H1 (cell line): ENCODE data around the gene C3orf62. TPM values are rescaled to one million over a fixed set of nuclear protein-coding genes. Genes with fewer than 3 reads are reported as not detected.

Experiments
- CTCF ChIA-PET: fragments of 300-600 bp; sonication (Branson Sonifier 250); formaldehyde crosslinking; loops from one replicate; lab custom pipeline; 2021; ENCODE audit not compliant: partially characterized antibody; lab: Charles Lee
- POLR2A ChIA-PET: fragments of 300-600 bp; sonication (Branson Sonifier 250); formaldehyde crosslinking; loops from one replicate; lab custom pipeline; 2021; ENCODE audit warnings: inconsistent platforms; ENCODE audit not compliant: partially characterized antibody; lab: Charles Lee
- DNase-seq, 2 experiments: peaks; one replicate each; pipeline versions ENCODE4 v3.0.0 to v3.0.0-alpha.2; 2010 to 2022; ENCODE audit warnings: low spot score in 2 of 2, low read depth in 1 of 2, mixed read lengths in 1 of 2
- FAIRE-seq: peaks from 2 replicates; lab custom pipeline; 2011; peaks lifted over from hg19 to GRCh38; lab: Jason Lieb, UNC
- H2AFZ ChIP-seq: 2 replicates; pipeline ENCODE4 v1.8.1; 2012; ENCODE audit warnings: low read length, inconsistent platforms
- H2AK5ac ChIP-seq: 2 replicates; pipeline ENCODE4 v1.6.1; 2013; ENCODE audit warnings: low read depth, low read length
- H2BK120ac ChIP-seq: replicated peaks from 2 replicates; pipeline ENCODE3; 2013; ENCODE audit warnings: low read depth, low read length, inconsistent platforms
- H2BK12ac ChIP-seq: 2 replicates; pipeline ENCODE4 v1.6.1; 2013; ENCODE audit warnings: low read depth, low read length
- H2BK15ac ChIP-seq: 2 replicates; pipeline ENCODE4 v1.6.1; 2013; ENCODE audit warnings: low read length
- H2BK20ac ChIP-seq: 2 replicates; pipeline ENCODE4 v1.6.1; 2013; ENCODE audit warnings: low read length
- H2BK5ac ChIP-seq: 2 replicates; pipeline ENCODE4 v1.6.1; 2013; ENCODE audit warnings: low read depth, low read length
- H3K14ac ChIP-seq: 2 replicates; pipeline ENCODE4 v1.6.1; 2013; ENCODE audit warnings: inconsistent platforms; ENCODE audit not compliant: insufficient read length
- H3K18ac ChIP-seq: 2 replicates; pipeline ENCODE4 v1.6.1; 2013; ENCODE audit warnings: low read length; ENCODE audit errors: extremely low read depth
- H3K23ac ChIP-seq: 2 replicates; pipeline ENCODE4 v1.6.1; 2013; ENCODE audit warnings: inconsistent platforms; ENCODE audit not compliant: insufficient read length
- H3K23me2 ChIP-seq: 2 replicates; pipeline ENCODE4 v1.6.1; 2013; ENCODE audit warnings: low read depth, low read length
- H3K27ac ChIP-seq: 2 replicates; pipeline ENCODE4 v1.6.1; 2011; ENCODE audit warnings: low read depth, low read length, inconsistent platforms
- H3K27me3 ChIP-seq, 4 experiments: replicated peaks in 1 of 4; 1 replicate in 1 of 4; 2 replicates in 3 of 4; pipeline versions ENCODE4 v1.6.1 to v1.8.1; 2011 to 2013; ENCODE audit warnings: low read length in 3 of 4, mild to moderate bottlenecking in 3 of 4, inconsistent platforms in 2 of 4, mixed read lengths in 2 of 4, moderate library complexity in 1 of 4; ENCODE audit not compliant: control insufficient read depth in 3 of 4, insufficient read depth in 3 of 4; ENCODE audit errors: extremely low read depth in 1 of 4
- H3K36me3 ChIP-seq, 4 experiments: 2 replicates each; pipeline versions ENCODE4 v1.6.1 to v1.8.1; 2011 to 2013; ENCODE audit warnings: mild to moderate bottlenecking in 4 of 4, low read length in 3 of 4, moderate library complexity in 2 of 4, control low read depth in 1 of 4, inconsistent platforms in 1 of 4; ENCODE audit not compliant: insufficient read depth in 4 of 4, control insufficient read depth in 2 of 4
- H3K4ac ChIP-seq: replicated peaks from 2 replicates; pipeline ENCODE3; 2013; ENCODE audit warnings: low read length, low read depth, mixed read lengths, inconsistent platforms; ENCODE audit not compliant: insufficient read length
- H3K4me1 ChIP-seq, 4 experiments: replicated peaks in 1 of 4; 1 replicate in 1 of 4; 2 replicates in 3 of 4; pipeline versions ENCODE4 v1.6.1 to v1.8.1; 2011 to 2013; ENCODE audit warnings: low read length in 3 of 4, inconsistent platforms in 2 of 4, mixed read lengths in 1 of 4; ENCODE audit not compliant: insufficient read depth in 4 of 4, control insufficient read depth in 3 of 4
- H3K4me2 ChIP-seq, 2 experiments: 2 replicates each; pipeline versions ENCODE4 v1.6.1 to v1.8.1; 2011 to 2013; ENCODE audit warnings: low read depth in 2 of 2, low read length in 2 of 2, control low read depth in 1 of 2, inconsistent platforms in 1 of 2, mild to moderate bottlenecking in 1 of 2; ENCODE audit not compliant: insufficient read depth in 1 of 2
- H3K4me3 ChIP-seq, 4 experiments: fragments of 200-600, 300-600 bp in 1 of 4; sonication (generic), shearing (Covaris generic), sonication (Bioruptor Twin) in 1 of 4; 2 replicates each; pipeline versions ENCODE4 v1.5.1 to v1.8.1; 2011 to 2016; ENCODE audit warnings: low read length in 4 of 4, low read depth in 3 of 4, control low read depth in 2 of 4, inconsistent platforms in 2 of 4, mild to moderate bottlenecking in 2 of 4, mixed read lengths in 1 of 4, moderate library complexity in 1 of 4; ENCODE audit not compliant: insufficient read depth in 2 of 4; ENCODE audit errors: extremely low read depth in 1 of 4
- H3K56ac ChIP-seq: replicated peaks from 2 replicates; pipeline ENCODE3; 2013; ENCODE audit warnings: low read depth, mild to moderate bottlenecking, mixed read lengths, low read length, inconsistent platforms; ENCODE audit not compliant: insufficient read length
- H3K79me1 ChIP-seq: 2 replicates; pipeline ENCODE4 v1.6.1; 2013; ENCODE audit warnings: low read depth, low read length, control low read depth
- H3K79me2 ChIP-seq, 2 experiments: 2 replicates each; pipeline versions ENCODE4 v1.6.1 to v1.8.1; 2012 to 2013; ENCODE audit warnings: low read length in 2 of 2, mild to moderate bottlenecking in 2 of 2, inconsistent platforms in 1 of 2; ENCODE audit not compliant: insufficient read depth in 2 of 2, control insufficient read depth in 1 of 2
- H3K9ac ChIP-seq, 4 experiments: replicated peaks in 1 of 4; 1 replicate in 1 of 4; 2 replicates in 3 of 4; pipeline versions ENCODE4 v1.6.1 to v1.8.1; 2011 to 2013; ENCODE audit warnings: low read depth in 3 of 4, low read length in 3 of 4, control low read depth in 2 of 4, mild to moderate bottlenecking in 2 of 4, moderate library complexity in 2 of 4, inconsistent platforms in 1 of 4; ENCODE audit errors: extremely low read depth in 1 of 4
- H3K9me3 ChIP-seq, 2 experiments: 2 replicates each; pipeline versions ENCODE4 v1.6.1 to v1.8.1; 2012 to 2013; ENCODE audit warnings: mild to moderate bottlenecking in 2 of 2, moderate library complexity in 2 of 2, control low read depth in 1 of 2, inconsistent platforms in 1 of 2, low read depth in 1 of 2, low read length in 1 of 2, mixed read lengths in 1 of 2; ENCODE audit not compliant: insufficient read depth in 2 of 2
- H4K20me1 ChIP-seq, 2 experiments: replicated peaks in 1 of 2; 2 replicates each; pipeline versions ENCODE3 to v1.8.1; 2011 to 2013; ENCODE audit warnings: inconsistent platforms in 2 of 2, low read length in 2 of 2, mild to moderate bottlenecking in 1 of 2; ENCODE audit not compliant: insufficient read depth in 2 of 2, control insufficient read depth in 1 of 2
- H4K5ac ChIP-seq: 2 replicates; pipeline ENCODE4 v1.6.1; 2013; ENCODE audit warnings: low read length, low read depth, mixed read lengths, inconsistent platforms; ENCODE audit not compliant: insufficient read length
- H4K8ac ChIP-seq: 2 replicates; pipeline ENCODE4 v1.8.0; 2013; ENCODE audit warnings: mild to moderate bottlenecking, moderate library complexity, low read length, inconsistent platforms; ENCODE audit not compliant: insufficient read depth; ENCODE audit errors: extremely low read depth
- H4K91ac ChIP-seq: replicated peaks from 2 replicates; pipeline ENCODE3; 2013; ENCODE audit warnings: low read length, mixed read lengths, inconsistent platforms; ENCODE audit not compliant: insufficient read length
- ASH2L ChIP-seq: fragments of 200-600, 300-600 bp; sonication (generic); IDR thresholded peaks from one replicate; pipeline ENCODE4 v1.7.1; 2017; ENCODE audit warnings: low read length
- CEBPB ChIP-seq: IDR thresholded peaks from 2 replicates; pipeline ENCODE4 v1.6.1; 2012; ENCODE audit warnings: low read depth, low read length
- EZH2 ChIP-seq: fragments of 200-600 bp; sonication (generic); IDR thresholded peaks from 2 replicates; pipeline ENCODE4 v1.7.1; 2012; ENCODE audit warnings: low read depth, mild to moderate bottlenecking, moderate library complexity, low read length, inconsistent platforms; ENCODE audit not compliant: severe bottlenecking
- MAFK ChIP-seq: IDR thresholded peaks from 2 replicates; pipeline ENCODE4 v1.6.1; 2012; ENCODE audit warnings: low read depth, mild to moderate bottlenecking, improper control_type of control experiment, low read length
- POLR2AphosphoS5 ChIP-seq: IDR thresholded peaks from 2 replicates; pipeline ENCODE4 v1.6.1; 2011; ENCODE audit warnings: low read depth, low read length
- RBBP5 ChIP-seq: IDR thresholded peaks from 2 replicates; pipeline ENCODE4 v1.7.1; 2012; ENCODE audit warnings: low read depth, mild to moderate bottlenecking, inconsistent platforms, low read length, moderate library complexity, borderline replicate concordance
- SAP30 ChIP-seq: fragments of 300-600 bp; sonication (generic); IDR thresholded peaks from 2 replicates; pipeline ENCODE4 v1.7.1; 2012; ENCODE audit warnings: low read length, moderate library complexity, mild to moderate bottlenecking, inconsistent platforms; ENCODE audit not compliant: insufficient read depth, insufficient replicate concordance
- SIN3A ChIP-seq, 2 experiments: IDR thresholded peaks in 1 of 2; conservative IDR thresholded peaks in 1 of 2; 2 replicates each; pipeline ENCODE4 v1.6.1; 2011 to 2012; ENCODE audit warnings: low read length in 2 of 2, improper control_type of control experiment in 1 of 2, low read depth in 1 of 2, mild to moderate bottlenecking in 1 of 2
- SP4 ChIP-seq: IDR thresholded peaks from 2 replicates; pipeline ENCODE4 v1.6.1; 2012; ENCODE audit warnings: low read length, inconsistent platforms
- TAF1 ChIP-seq: IDR thresholded peaks from 2 replicates; pipeline ENCODE4 v1.6.1; 2011; ENCODE audit warnings: mild to moderate bottlenecking, low read depth, low read length
- TCF12 ChIP-seq: IDR thresholded peaks from 2 replicates; pipeline ENCODE4 v1.6.1; 2011; ENCODE audit warnings: low read depth, mild to moderate bottlenecking, low read length
- ZNF274 ChIP-seq: IDR thresholded peaks from 2 replicates; pipeline ENCODE4 v1.7.0; 2012; ENCODE audit warnings: low read length, borderline replicate concordance; ENCODE audit errors: extremely low read depth
- WGBS, 2 experiments: shearing (Covaris generic) in 1 of 2; methylation state at CpG; one replicate each; pipeline versions ENCODE4 v1.1.6 to v1.1.7; 2013 to 2015; ENCODE audit warnings: low lambda C conversion rate in 2 of 2, mixed read lengths in 2 of 2, inconsistent platforms in 1 of 2, low coverage in 1 of 2, missing lambda C conversion rate in 1 of 2; ENCODE audit not compliant: insufficient replicate concordance in 2 of 2, insufficient coverage in 1 of 2, insufficient read length in 1 of 2; ENCODE audit errors: extremely low coverage in 1 of 2, missing lambda C conversion rate in 1 of 2; 5-methylcytosine and 5-hydroxymethylcytosine counted together
- polyA plus RNA-seq, 7 experiments: library from polyadenylated mRNA; depleted of rRNA in 3 of 7; stranded (reverse) in 5 of 7; unstranded in 2 of 7; fragments of >200 nt in 5 of 7; fragments of 200-250 nt in 2 of 7; gene quantifications; 1 replicate in 5 of 7; 2 replicates in 1 of 7; 4 replicates in 1 of 7; pipeline versions ENCODE4 v1.2.1 to v1.2.3, GENCODE V29; 2011 to 2013; ENCODE audit warnings: missing spikeins in 2 of 7, mixed read lengths in 2 of 7
- total RNA-seq: library from RNA; stranded (reverse); fragmentation: NEBNext Ultra II Directional; extraction: Animal tissue kit (Norgen Biotek cat#: 25700); gene quantifications from 2 replicates; pipeline ENCODE4 v1.2.1, GENCODE V29; 2021

The C3orf62 gene
- total and polyA plus RNA-seq, 2 of the 8 experiments (the other 6 are each of a cell fraction or from before 2014, with no cell fraction given): 1.1 to 3.0 TPM

DNA sequence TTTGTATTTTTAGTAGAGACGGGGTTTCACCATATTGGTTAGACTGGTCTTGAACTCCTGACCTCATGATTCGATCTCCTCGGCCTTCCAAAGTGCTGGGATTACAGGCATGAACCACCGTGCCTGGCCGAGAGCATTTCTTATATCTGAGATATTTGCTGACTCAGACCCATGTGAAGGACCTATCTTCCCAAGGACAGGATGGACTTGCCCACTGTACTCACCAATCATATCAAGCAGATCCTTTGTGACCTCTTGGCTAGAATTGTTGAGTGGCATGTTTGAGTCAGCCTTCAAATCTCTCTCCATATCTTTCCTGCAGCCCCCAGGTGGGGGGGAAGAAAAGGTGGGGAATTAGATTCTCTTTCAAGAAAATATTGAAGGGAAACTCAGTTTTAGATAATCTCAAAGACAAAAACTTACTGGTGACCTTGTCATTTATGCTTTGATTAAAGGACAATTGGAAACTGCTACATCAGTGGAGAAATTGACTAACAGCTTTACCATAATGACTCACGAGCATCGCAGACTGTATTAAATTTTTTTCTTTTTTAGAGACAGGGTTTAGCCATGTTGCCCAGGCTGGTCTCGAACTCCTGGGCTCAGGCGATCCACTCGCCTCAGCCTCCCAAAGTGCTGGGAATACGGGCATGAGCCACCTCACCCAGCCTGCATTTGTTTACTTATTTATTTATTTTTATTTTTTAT is 3.1 kb downstream of the C3orf62 start:
- H3K27me3 ChIP-seq: no peaks in the 10 kb centered on the region
- H3K9me3 ChIP-seq: no peaks in the 10 kb centered on the region
- DNase-seq: no peak
- no peaks in the 10 kb centered on the region for H3K23me2 ChIP-seq
- CTCF ChIA-PET: no interaction called here
- POLR2A ChIA-PET: interaction anchor here (2.0 kb wide), 1 partner anchor 10 kb away, joined by 5 read pairs; no protein-coding TSS in a partner anchor
- H4K91ac ChIP-seq: no peak overlapping the region
- H3K4me1 ChIP-seq: peaks cover 0 to 4% (median 1%) of the 10 kb centered on the region in 4 experiments; a peak in 3 of 7 replicates
- H3K4ac ChIP-seq: no peak overlapping the region
- H3K27ac ChIP-seq: no peak overlapping the region
- H4K20me1 ChIP-seq: no peaks in the 10 kb centered on the region
- H3K4me3 ChIP-seq: no peak overlapping the region
- H2BK12ac ChIP-seq: no peak overlapping the region
- H2BK20ac ChIP-seq: no peak overlapping the region
- no peak overlapping the region for H3K56ac ChIP-seq
- H3K14ac ChIP-seq: no peak overlapping the region
- no peak for FAIRE-seq
- H3K36me3 ChIP-seq: peaks cover 0 to 3% (median 0%) of the 10 kb centered on the region in 4 experiments; a peak in 2 of 8 replicates
- H4K8ac ChIP-seq: no peak overlapping the region
- H2BK5ac ChIP-seq: no peak overlapping the region
- 96% methylated on average over 11 of the region's 11 CpGs; no CpG with 5 or more reads in 1 of the 2 experiments for WGBS, 2 experiments
- no peaks in the 10 kb centered on the region for H3K79me2 ChIP-seq
- H3K4me2 ChIP-seq: no peak overlapping the region
- H3K23ac ChIP-seq: no peak overlapping the region
- no peak overlapping the region for H3K9ac ChIP-seq
- no peak overlapping the region for H4K5ac ChIP-seq
- H3K18ac ChIP-seq: no peak overlapping the region
- no peak overlapping the region for H2BK120ac ChIP-seq
- H2BK15ac ChIP-seq: no peak overlapping the region
- H3K79me1 ChIP-seq: no peaks in the 10 kb centered on the region
- no peak overlapping the region for H2AK5ac ChIP-seq
- no peak overlapping the region for H2AFZ ChIP-seq
- TF ChIP-seq ASH2L (no peak), MAFK (no peak), ZNF274 (no peak), SAP30 (no peak), CEBPB (no peak), TAF1 (no peak), POLR2AphosphoS5 (no peak), RBBP5 (no peak), SP4 (no peak), EZH2 (no peak), TCF12 (no peak), SIN3A (conservative IDR thresholded peaks at IDR 0.05 in 1 of 2, IDR thresholded peaks at IDR 0.05 in 1 of 2; ENCODE audit: low read depth in 1 of 2, low read length in 2 of 2) (no peak)
